ENCODE measurements around the gene DOK6.
"Not testable (repeated sequence)": the region's sequence is repeated elsewhere in the genome, so short reads cannot be mapped to it uniquely, and the experiment has no call there.

DOK6 gene

GRCh38 chr18:69635482-69635881, 234.8 kb downstream of the DOK6 start:
- Mint-ChIP-seq H3K27ac (no peak overlapping the region), H3K4me3 (no peak overlapping the region), H3K9me3 (no peaks in the 10 kb centered on the region), H3K27me3 (no peaks in the 10 kb centered on the region), H3K4me1 (ENCODE audit: low read depth) (no peaks in the 10 kb centered on the region), H3K36me3 (ENCODE audit: low read depth) (no peaks in the 10 kb centered on the region)
- intact Hi-C loops (cut with micrococcal nuclease), result no loop called here

GRCh38 chr18:69636529-69637301, 236.0 kb downstream of the DOK6 start:
- Mint-ChIP-seq H3K4me1 (ENCODE audit: low read depth) (no peaks in the 10 kb centered on the region), H3K4me3 (no peak overlapping the region), H3K9me3 (no peaks in the 10 kb centered on the region), H3K36me3 (ENCODE audit: low read depth) (no peaks in the 10 kb centered on the region), H3K27me3 (no peaks in the 10 kb centered on the region), H3K27ac (no peak overlapping the region)
- intact Hi-C loops (cut with micrococcal nuclease), result no loop called here

GRCh38 chr18:69638056-69638455, 237.4 kb downstream of the DOK6 start:
- Mint-ChIP-seq H3K36me3 (ENCODE audit: low read depth) (no peaks in the 10 kb centered on the region), H3K27me3 (no peaks in the 10 kb centered on the region), H3K4me1 (ENCODE audit: low read depth) (no peaks in the 10 kb centered on the region), H3K9me3 (no peaks in the 10 kb centered on the region), H3K4me3 (no peak overlapping the region), H3K27ac (no peak overlapping the region)
- intact Hi-C loops (cut with micrococcal nuclease), result no loop called here

- no peaks in the 10 kb centered on the region for H3K27me3 Mint-ChIP-seq
- H3K4me1 Mint-ChIP-seq (ENCODE audit: low read depth), result no peaks in the 10 kb centered on the region
- H3K36me3 Mint-ChIP-seq (ENCODE audit: low read depth), result no peaks in the 10 kb centered on the region
- no peak overlapping the region for H3K27ac Mint-ChIP-seq
- no peak overlapping the region for H3K4me3 Mint-ChIP-seq
- no peaks in the 10 kb centered on the region for H3K9me3 Mint-ChIP-seq
- intact Hi-C loops (cut with micrococcal nuclease), result no loop called here
Measured at GRCh38 chr18:69647702-69648101, 247.0 kb downstream of the DOK6 start.

GRCh38 chr18:69648486-69648885, 247.8 kb downstream of the DOK6 start:
- Mint-ChIP-seq H3K27me3 (no peaks in the 10 kb centered on the region), H3K27ac (no peak overlapping the region), H3K4me3 (no peak overlapping the region), H3K9me3 (no peaks in the 10 kb centered on the region), H3K36me3 (ENCODE audit: low read depth) (no peaks in the 10 kb centered on the region), H3K4me1 (ENCODE audit: low read depth) (no peaks in the 10 kb centered on the region)
- intact Hi-C loops (cut with micrococcal nuclease), result no loop called here

- Mint-ChIP-seq H3K36me3 (ENCODE audit: low read depth) (no peaks in the 10 kb centered on the region), H3K27me3 (no peaks in the 10 kb centered on the region), H3K4me1 (ENCODE audit: low read depth) (no peaks in the 10 kb centered on the region), H3K9me3 (no peaks in the 10 kb centered on the region), H3K27ac (no peak overlapping the region), H3K4me3 (no peak overlapping the region)
- intact Hi-C loops (cut with micrococcal nuclease), result no loop called here
Measured at GRCh38 chr18:69649684-69650083, 249.0 kb downstream of the DOK6 start.

- intact Hi-C loops (cut with micrococcal nuclease), result no loop called here
- Mint-ChIP-seq H3K9me3 (no peaks in the 10 kb centered on the region), H3K4me1 (ENCODE audit: low read depth) (no peaks in the 10 kb centered on the region), H3K27ac (no peak overlapping the region), H3K27me3 (no peaks in the 10 kb centered on the region), H3K4me3 (no peak overlapping the region), H3K36me3 (ENCODE audit: low read depth) (no peaks in the 10 kb centered on the region)
Measured at GRCh38 chr18:69651243-69651642, 250.6 kb downstream of the DOK6 start.

GRCh38 chr18:69655816-69656215, 255.1 kb downstream of the DOK6 start:
- H3K27me3 Mint-ChIP-seq, result no peaks in the 10 kb centered on the region
- no peak overlapping the region for H3K4me3 Mint-ChIP-seq
- intact Hi-C loops (cut with micrococcal nuclease), result no loop called here
- H3K36me3 Mint-ChIP-seq (ENCODE audit: low read depth), result no peaks in the 10 kb centered on the region
- H3K9me3 Mint-ChIP-seq, result no peaks in the 10 kb centered on the region
- no peaks in the 10 kb centered on the region for H3K4me1 Mint-ChIP-seq (ENCODE audit: low read depth)
- no peak overlapping the region for H3K27ac Mint-ChIP-seq

- H3K27me3 Mint-ChIP-seq, result no peaks in the 10 kb centered on the region
Measured at GRCh38 chr18:69658103-69658502, 257.4 kb downstream of the DOK6 start.

GRCh38 chr18:69658685-69659084, 258.0 kb downstream of the DOK6 start:
- no peak overlapping the region for H3K4me3 Mint-ChIP-seq
- no peaks in the 10 kb centered on the region for H3K4me1 Mint-ChIP-seq (ENCODE audit: low read depth)
- no peaks in the 10 kb centered on the region for H3K27me3 Mint-ChIP-seq
- H3K36me3 Mint-ChIP-seq (ENCODE audit: low read depth), result no peaks in the 10 kb centered on the region
- H3K9me3 Mint-ChIP-seq, result no peaks in the 10 kb centered on the region
- intact Hi-C loops (cut with micrococcal nuclease), result no loop called here
- no peak overlapping the region for H3K27ac Mint-ChIP-seq

More at GRCh38 chr18:69658103-69658502, 257.4 kb downstream of the DOK6 start:
- no peaks in the 10 kb centered on the region for H3K4me1 Mint-ChIP-seq (ENCODE audit: low read depth)
- intact Hi-C loops (cut with micrococcal nuclease), result no loop called here
- no peaks in the 10 kb centered on the region for H3K36me3 Mint-ChIP-seq (ENCODE audit: low read depth)
- H3K4me3 Mint-ChIP-seq, result no peak overlapping the region
- H3K27ac Mint-ChIP-seq, result no peak overlapping the region
- H3K9me3 Mint-ChIP-seq, result no peaks in the 10 kb centered on the region

GRCh38 chr18:69659142-69659651, 258.5 kb downstream of the DOK6 start:
- no peaks in the 10 kb centered on the region for H3K9me3 Mint-ChIP-seq
- no peaks in the 10 kb centered on the region for H3K27me3 Mint-ChIP-seq
- no peaks in the 10 kb centered on the region for H3K4me1 Mint-ChIP-seq (ENCODE audit: low read depth)
- H3K36me3 Mint-ChIP-seq (ENCODE audit: low read depth), result no peaks in the 10 kb centered on the region
- intact Hi-C loops (cut with micrococcal nuclease), result no loop called here
- no peak overlapping the region for H3K27ac Mint-ChIP-seq
- no peak overlapping the region for H3K4me3 Mint-ChIP-seq

GRCh38 chr18:69662090-69662489, 261.4 kb downstream of the DOK6 start:
- intact Hi-C loops (cut with micrococcal nuclease); H3K4me3 Mint-ChIP-seq; H3K9me3 Mint-ChIP-seq; H3K4me1 Mint-ChIP-seq (ENCODE audit: low read depth); H3K27me3 Mint-ChIP-seq; H3K27ac Mint-ChIP-seq; H3K36me3 Mint-ChIP-seq (ENCODE audit: low read depth): not testable (repeated sequence)

- intact Hi-C loops (cut with micrococcal nuclease), result no loop called here
- Mint-ChIP-seq H3K4me1 (ENCODE audit: low read depth) (no peaks in the 10 kb centered on the region), H3K36me3 (ENCODE audit: low read depth) (no peaks in the 10 kb centered on the region), H3K27ac (no peak overlapping the region), H3K9me3 (no peaks in the 10 kb centered on the region), H3K27me3 (no peaks in the 10 kb centered on the region), H3K4me3 (no peak overlapping the region)
Measured at GRCh38 chr18:69664399-69664798, 263.7 kb downstream of the DOK6 start.

GRCh38 chr18:69674292-69674877, 273.7 kb downstream of the DOK6 start:
- Mint-ChIP-seq H3K4me1 (ENCODE audit: low read depth) (no peaks in the 10 kb centered on the region), H3K27ac (no peak overlapping the region), H3K4me3 (no peak overlapping the region), H3K9me3 (no peaks in the 10 kb centered on the region), H3K36me3 (ENCODE audit: low read depth) (no peaks in the 10 kb centered on the region), H3K27me3 (no peaks in the 10 kb centered on the region)
- intact Hi-C loops (cut with micrococcal nuclease), result no loop called here

- Mint-ChIP-seq H3K9me3 (no peaks in the 10 kb centered on the region), H3K4me3 (no peak overlapping the region), H3K27me3 (no peaks in the 10 kb centered on the region), H3K27ac (no peak overlapping the region), H3K4me1 (ENCODE audit: low read depth) (no peaks in the 10 kb centered on the region), H3K36me3 (ENCODE audit: low read depth) (no peaks in the 10 kb centered on the region)
- intact Hi-C loops (cut with micrococcal nuclease), result no loop called here
Measured at GRCh38 chr18:69674966-69675365, 274.3 kb downstream of the DOK6 start.
